GM23248 (cell line): ENCODE data around the gene MBP.

Experiments
- EZH2 ChIP-seq: fragments of 200-600 bp; sonication (generic); IDR thresholded peaks from 2 replicates; pipeline ENCODE4 v1.6.1; 2018; ENCODE audit warnings: antibody characterized with exemption, mild to moderate bottlenecking; ENCODE audit not compliant: insufficient read depth, poor library complexity, severe bottlenecking
- EZH2phosphoT487 ChIP-seq: fragments of 200-600 bp; sonication (generic); IDR thresholded peaks from 2 replicates; pipeline ENCODE4 v1.6.1; 2018; ENCODE audit warnings: antibody characterized with exemption, moderate library complexity, mild to moderate bottlenecking, low read depth; ENCODE audit not compliant: insufficient read depth

- TF ChIP-seq EZH2 (no peak), EZH2phosphoT487 (no peak)
Measured at GRCh38 chr18:77108001-77108692, 24.4 kb downstream of the MBP start.
